OCI-LY3 (cell line): ENCODE results near the gene CDH20.

Experiments
- H2AFZ ChIP-seq: fragments of 200-600, 300-600 bp; shearing (Covaris generic); 2 replicates; pipeline ENCODE4 v1.6.0; 2014; ENCODE audit warnings: antibody characterized with exemption, low read depth, low read length
- H3K27ac ChIP-seq: fragments of 200-600, 300-600 bp; sonication (generic); 2 replicates; pipeline ENCODE4 v1.5.1; 2014; ENCODE audit warnings: mild to moderate bottlenecking, low read length, moderate library complexity, mixed read lengths
- H3K27me3 ChIP-seq: fragments of 200-600, 300-600 bp; sonication (generic); 2 replicates; pipeline ENCODE4 v1.6.1; 2014; ENCODE audit warnings: low read depth, low read length, mixed read lengths
- H3K36me3 ChIP-seq: fragments of 200-600, 300-600 bp; sonication (generic); replicated peaks from 2 replicates; pipeline ENCODE3; 2014; ENCODE audit warnings: low read depth, low read length, mixed read lengths
- H3K4me1 ChIP-seq: fragments of 300-600, 200-600 bp; sonication (generic); 2 replicates; pipeline ENCODE4 v1.6.1; 2014; ENCODE audit warnings: low read length, mixed read lengths
- H3K4me2 ChIP-seq: fragments of 200-600, 300-600 bp; sonication (generic); 2 replicates; pipeline ENCODE4 v1.6.1; 2014; ENCODE audit warnings: low read length, mixed read lengths
- H3K4me3 ChIP-seq: fragments of 300-600, 200-600 bp; sonication (generic); 2 replicates; pipeline ENCODE4 v1.5.1; 2014; ENCODE audit warnings: antibody characterized with exemption, mild to moderate bottlenecking, low read length, moderate library complexity
- H3K79me2 ChIP-seq: fragments of 300-600, 200-600 bp; shearing (Covaris generic); 2 replicates; pipeline ENCODE4 v1.6.1; 2014; ENCODE audit warnings: mild to moderate bottlenecking, low read length, mixed read lengths
- H3K9ac ChIP-seq: fragments of 300-600, 200-600 bp; shearing (Covaris generic); 2 replicates; pipeline ENCODE4 v1.6.0; 2014; ENCODE audit warnings: mild to moderate bottlenecking, low read length, moderate library complexity
- H3K9me3 ChIP-seq: fragments of 200-600, 300-600 bp; shearing (Covaris generic); 2 replicates; pipeline ENCODE4 v1.6.1; 2014; ENCODE audit warnings: low read length, mixed read lengths; ENCODE audit not compliant: insufficient read depth
- H4K20me1 ChIP-seq: fragments of 200-600, 300-600 bp; sonication (generic); 2 replicates; pipeline ENCODE4 v1.6.1; 2016; ENCODE audit warnings: low read length, mixed read lengths; ENCODE audit not compliant: insufficient read depth
- EZH2phosphoT487 ChIP-seq: fragments of 200-600 bp; shearing (Covaris generic); IDR thresholded peaks from 2 replicates; pipeline ENCODE4 v1.6.1; 2018; ENCODE audit warnings: antibody characterized with exemption, mixed run types, low read depth
- TF ChIP-seq, protein P1 (sequence below): fragments of 200-600, 300-600 bp; sonication (generic); IDR thresholded peaks from 2 replicates; pipeline ENCODE4 v1.5.1; 2014; ENCODE audit warnings: antibody characterized with exemption, low read length, low read depth

Gene CDH20

DNA sequence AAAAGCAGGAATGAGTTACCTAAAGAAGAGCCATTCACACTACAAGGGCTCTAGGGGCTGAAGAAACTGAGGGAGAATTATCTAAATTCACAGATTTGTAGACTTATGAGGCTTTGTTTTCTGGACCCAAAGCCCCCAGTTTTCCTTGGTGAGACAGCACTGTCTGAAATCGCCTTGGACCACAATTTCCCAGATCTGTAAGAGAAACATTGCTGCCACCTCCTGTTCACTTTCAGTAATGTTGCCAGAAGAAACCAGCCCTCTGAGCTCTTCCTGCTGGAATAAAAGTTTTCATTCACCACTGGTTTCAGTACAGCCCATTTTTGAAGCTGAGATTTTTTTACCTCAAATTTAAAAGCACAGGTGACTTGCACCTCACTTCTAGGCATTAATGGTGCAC, 169.2 kb downstream of the CDH20 start:
- no peak overlapping the region for H3K27ac ChIP-seq
- H3K9ac ChIP-seq, result no peak overlapping the region
- H3K4me3 ChIP-seq, result no peak overlapping the region
- no peak overlapping the region for H2AFZ ChIP-seq
- no peaks in the 10 kb centered on the region for H3K9me3 ChIP-seq
- no peak overlapping the region for H3K4me2 ChIP-seq
- H3K36me3 ChIP-seq, result no peaks in the 10 kb centered on the region
- TF ChIP-seq, protein P1, sequence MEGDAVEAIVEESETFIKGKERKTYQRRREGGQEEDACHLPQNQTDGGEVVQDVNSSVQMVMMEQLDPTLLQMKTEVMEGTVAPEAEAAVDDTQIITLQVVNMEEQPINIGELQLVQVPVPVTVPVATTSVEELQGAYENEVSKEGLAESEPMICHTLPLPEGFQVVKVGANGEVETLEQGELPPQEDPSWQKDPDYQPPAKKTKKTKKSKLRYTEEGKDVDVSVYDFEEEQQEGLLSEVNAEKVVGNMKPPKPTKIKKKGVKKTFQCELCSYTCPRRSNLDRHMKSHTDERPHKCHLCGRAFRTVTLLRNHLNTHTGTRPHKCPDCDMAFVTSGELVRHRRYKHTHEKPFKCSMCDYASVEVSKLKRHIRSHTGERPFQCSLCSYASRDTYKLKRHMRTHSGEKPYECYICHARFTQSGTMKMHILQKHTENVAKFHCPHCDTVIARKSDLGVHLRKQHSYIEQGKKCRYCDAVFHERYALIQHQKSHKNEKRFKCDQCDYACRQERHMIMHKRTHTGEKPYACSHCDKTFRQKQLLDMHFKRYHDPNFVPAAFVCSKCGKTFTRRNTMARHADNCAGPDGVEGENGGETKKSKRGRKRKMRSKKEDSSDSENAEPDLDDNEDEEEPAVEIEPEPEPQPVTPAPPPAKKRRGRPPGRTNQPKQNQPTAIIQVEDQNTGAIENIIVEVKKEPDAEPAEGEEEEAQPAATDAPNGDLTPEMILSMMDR, result peak; percentile 99
- TF ChIP-seq EZH2phosphoT487, result no peak
- H3K4me1 ChIP-seq, result peaks cover 30% of the 10 kb centered on the region
- peaks cover 13% of the 10 kb centered on the region; the same call in 1 of the 2 replicates for H3K27me3 ChIP-seq
- H4K20me1 ChIP-seq, result no peaks in the 10 kb centered on the region
- no peaks in the 10 kb centered on the region for H3K79me2 ChIP-seq

DNA sequence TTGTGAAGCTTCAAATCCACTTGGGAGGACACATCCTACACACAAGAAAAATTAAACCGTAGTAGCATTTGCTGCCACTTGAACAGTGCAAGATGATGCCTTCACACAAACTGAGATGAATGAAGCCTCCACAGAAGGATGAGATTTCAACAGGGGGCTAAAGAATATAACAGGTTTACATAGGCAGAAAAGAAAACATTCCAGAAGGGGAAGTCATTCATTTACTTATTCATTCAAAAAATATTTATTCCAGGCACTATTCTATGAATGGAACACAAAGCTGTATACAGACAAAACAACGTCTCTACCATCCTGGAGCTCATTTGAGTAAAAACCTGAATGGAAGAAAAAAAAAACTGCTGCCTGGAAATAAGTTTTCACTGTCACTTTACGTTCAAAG, 170.5 kb downstream of the CDH20 start:
- Histone ChIP-seq H3K4me3 (no peak overlapping the region), H3K4me2 (peak overlapping the region; percentile 68; the same call in 1 of the 2 replicates), H3K9ac (no peak overlapping the region), H3K27me3 (peaks cover 10% of the 10 kb centered on the region; the same call in 1 of the 2 replicates), H3K27ac (no peak overlapping the region), H3K4me1 (peaks cover 29% of the 10 kb centered on the region), H3K9me3 (no peaks in the 10 kb centered on the region), H4K20me1 (no peaks in the 10 kb centered on the region), H3K79me2 (no peaks in the 10 kb centered on the region), H3K36me3 (no peaks in the 10 kb centered on the region), H2AFZ (no peak overlapping the region)
- TF ChIP-seq, protein P1, result no peak
- no peak for TF ChIP-seq EZH2phosphoT487

DNA sequence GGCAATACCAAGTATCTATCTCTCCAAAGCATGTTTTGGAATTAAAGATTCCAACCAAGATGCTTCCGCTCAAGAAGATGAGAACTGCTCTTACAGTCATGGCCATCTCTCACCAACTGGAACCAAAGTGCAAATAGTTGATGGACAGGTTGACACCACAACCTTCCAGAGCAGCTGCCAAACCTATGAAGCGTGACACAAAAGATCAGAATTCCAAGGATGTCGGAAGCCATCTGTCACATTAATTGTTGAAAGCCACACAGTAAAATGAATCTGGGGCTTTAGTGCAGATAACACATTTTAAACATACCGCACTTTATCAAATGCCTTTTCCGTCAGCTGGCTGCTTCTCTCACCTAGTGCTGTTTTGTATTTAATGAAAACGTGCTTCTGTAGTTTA, 195.7 kb downstream of the CDH20 start:
- no peak overlapping the region for H3K27ac ChIP-seq
- H3K4me1 ChIP-seq, result no peaks in the 10 kb centered on the region
- no peak overlapping the region for H3K4me2 ChIP-seq
- no peak overlapping the region for H2AFZ ChIP-seq
- H3K36me3 ChIP-seq, result no peaks in the 10 kb centered on the region
- TF ChIP-seq, protein P1, result no peak
- TF ChIP-seq EZH2phosphoT487, result no peak
- no peaks in the 10 kb centered on the region for H4K20me1 ChIP-seq
- no peak overlapping the region for H3K9ac ChIP-seq
- no peaks in the 10 kb centered on the region for H3K9me3 ChIP-seq
- H3K79me2 ChIP-seq, result no peaks in the 10 kb centered on the region
- no peak overlapping the region for H3K4me3 ChIP-seq
- H3K27me3 ChIP-seq, result peaks cover 3% of the 10 kb centered on the region; the same call in 1 of the 2 replicates

DNA sequence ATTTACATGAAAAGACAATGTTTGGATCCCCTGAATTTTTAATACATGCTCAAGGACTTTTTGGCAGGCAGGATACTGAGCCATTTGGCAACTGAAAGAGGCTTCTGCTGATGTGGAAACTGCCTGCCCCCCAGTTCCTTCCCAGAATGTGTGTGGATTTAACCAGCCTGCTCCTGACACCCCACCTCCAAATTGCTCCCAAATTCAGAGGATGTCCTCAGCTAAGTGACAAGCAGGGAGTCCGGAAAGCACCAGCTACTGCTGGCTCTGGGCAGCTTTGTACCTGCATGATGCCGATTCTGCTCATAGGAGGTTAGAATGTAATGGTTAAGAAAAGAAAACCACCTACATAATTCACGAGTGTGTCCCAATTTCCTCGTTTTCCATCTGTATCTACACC, 197.5 kb downstream of the CDH20 start:
- Histone ChIP-seq H3K4me2 (no peak overlapping the region), H3K4me1 (no peaks in the 10 kb centered on the region), H3K36me3 (no peaks in the 10 kb centered on the region), H3K79me2 (no peaks in the 10 kb centered on the region), H3K9ac (no peak overlapping the region), H3K27ac (no peak overlapping the region), H2AFZ (no peak overlapping the region), H3K9me3 (no peaks in the 10 kb centered on the region), H4K20me1 (no peaks in the 10 kb centered on the region), H3K4me3 (no peak overlapping the region), H3K27me3 (peaks cover 3% of the 10 kb centered on the region; the same call in 1 of the 2 replicates)
- no peak for TF ChIP-seq EZH2phosphoT487
- TF ChIP-seq, protein P1, result no peak
